ENCODE results near the gene PHACTR3.

Gene PHACTR3

GRCh38 chr20:59588236-59588855 is 16.0 kb upstream of the PHACTR3 start:
- no peak for DNase-seq (ENCODE audit: low spot score)
- in situ Hi-C loops (cut with MboI; ENCODE audit: low sequenced_read_pairs, unreplicated experiment): no loop called here
- TF ChIP-seq, protein P1, sequence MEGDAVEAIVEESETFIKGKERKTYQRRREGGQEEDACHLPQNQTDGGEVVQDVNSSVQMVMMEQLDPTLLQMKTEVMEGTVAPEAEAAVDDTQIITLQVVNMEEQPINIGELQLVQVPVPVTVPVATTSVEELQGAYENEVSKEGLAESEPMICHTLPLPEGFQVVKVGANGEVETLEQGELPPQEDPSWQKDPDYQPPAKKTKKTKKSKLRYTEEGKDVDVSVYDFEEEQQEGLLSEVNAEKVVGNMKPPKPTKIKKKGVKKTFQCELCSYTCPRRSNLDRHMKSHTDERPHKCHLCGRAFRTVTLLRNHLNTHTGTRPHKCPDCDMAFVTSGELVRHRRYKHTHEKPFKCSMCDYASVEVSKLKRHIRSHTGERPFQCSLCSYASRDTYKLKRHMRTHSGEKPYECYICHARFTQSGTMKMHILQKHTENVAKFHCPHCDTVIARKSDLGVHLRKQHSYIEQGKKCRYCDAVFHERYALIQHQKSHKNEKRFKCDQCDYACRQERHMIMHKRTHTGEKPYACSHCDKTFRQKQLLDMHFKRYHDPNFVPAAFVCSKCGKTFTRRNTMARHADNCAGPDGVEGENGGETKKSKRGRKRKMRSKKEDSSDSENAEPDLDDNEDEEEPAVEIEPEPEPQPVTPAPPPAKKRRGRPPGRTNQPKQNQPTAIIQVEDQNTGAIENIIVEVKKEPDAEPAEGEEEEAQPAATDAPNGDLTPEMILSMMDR (IDR thresholded peaks at IDR 0.05; ENCODE audit: borderline replicate concordance, control extremely low read depth, extremely low read depth, insufficient read depth, missing control alignments): no peak

GRCh38 chr20:59589086-59589684 is 15.2 kb upstream of the PHACTR3 start:
- TF ChIP-seq, protein P1 (IDR thresholded peaks at IDR 0.05; ENCODE audit: borderline replicate concordance, control extremely low read depth, extremely low read depth, insufficient read depth, missing control alignments): no peak
- DNase-seq (ENCODE audit: low spot score): no peak
- in situ Hi-C loops (cut with MboI; ENCODE audit: low sequenced_read_pairs, unreplicated experiment): no loop called here

DNA sequence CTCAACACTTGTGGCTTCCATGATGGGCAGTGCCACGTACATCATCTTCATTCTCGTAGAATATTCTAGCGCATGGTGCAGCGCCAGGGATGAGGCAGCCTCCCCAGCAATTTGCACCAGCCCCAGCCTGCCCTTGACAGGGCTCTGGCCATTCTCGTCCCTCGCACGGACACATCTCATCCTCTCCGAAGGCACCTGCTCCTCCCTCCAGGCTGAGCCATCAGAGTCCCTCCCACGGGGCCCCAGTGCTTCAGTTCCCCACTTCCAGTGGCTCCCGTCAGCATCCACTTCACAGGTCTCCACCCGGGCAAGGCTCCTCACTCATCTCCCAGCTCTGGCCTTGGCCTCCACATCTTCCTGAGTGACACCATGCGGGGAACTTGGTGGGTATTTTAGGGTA is 13.3 kb upstream of the PHACTR3 start:
- DNase-seq (ENCODE audit: low spot score): no peak
- in situ Hi-C loops (cut with MboI; ENCODE audit: low sequenced_read_pairs, unreplicated experiment): loop anchor here (10.0 kb wide), 1 partner anchor 164 kb away; no protein-coding TSS in a partner anchor
- TF ChIP-seq, protein P1 (IDR thresholded peaks at IDR 0.05; ENCODE audit: borderline replicate concordance, control extremely low read depth, extremely low read depth, insufficient read depth, missing control alignments): no peak

DNA sequence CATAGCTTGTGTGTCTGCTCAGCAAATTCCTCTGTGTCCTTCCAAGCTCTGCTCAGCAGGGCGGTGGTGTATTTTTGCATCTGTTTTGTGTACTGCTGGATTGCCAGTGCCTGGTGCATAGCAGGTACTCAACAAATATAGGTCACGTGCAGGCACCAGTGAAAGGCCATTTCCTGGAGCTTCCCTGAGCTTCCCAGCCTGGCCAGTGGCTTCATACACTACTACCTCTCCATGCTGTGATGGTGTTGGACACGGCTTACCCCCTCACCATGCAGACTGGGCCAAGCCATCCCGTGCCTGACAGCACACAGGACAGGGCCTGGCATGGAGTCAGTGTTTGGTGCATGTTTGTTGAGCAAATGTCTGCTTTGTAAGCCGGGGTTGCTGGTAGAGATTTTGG is 7.7 kb upstream of the PHACTR3 start:
- TF ChIP-seq, protein P1 (IDR thresholded peaks at IDR 0.05; ENCODE audit: borderline replicate concordance, control extremely low read depth, extremely low read depth, insufficient read depth, missing control alignments): no peak
- no peak for DNase-seq (ENCODE audit: low spot score)
- in situ Hi-C loops (cut with MboI; ENCODE audit: low sequenced_read_pairs, unreplicated experiment): loop anchor here (10.0 kb wide), 1 partner anchor 158 kb away; no protein-coding TSS in a partner anchor

DNA sequence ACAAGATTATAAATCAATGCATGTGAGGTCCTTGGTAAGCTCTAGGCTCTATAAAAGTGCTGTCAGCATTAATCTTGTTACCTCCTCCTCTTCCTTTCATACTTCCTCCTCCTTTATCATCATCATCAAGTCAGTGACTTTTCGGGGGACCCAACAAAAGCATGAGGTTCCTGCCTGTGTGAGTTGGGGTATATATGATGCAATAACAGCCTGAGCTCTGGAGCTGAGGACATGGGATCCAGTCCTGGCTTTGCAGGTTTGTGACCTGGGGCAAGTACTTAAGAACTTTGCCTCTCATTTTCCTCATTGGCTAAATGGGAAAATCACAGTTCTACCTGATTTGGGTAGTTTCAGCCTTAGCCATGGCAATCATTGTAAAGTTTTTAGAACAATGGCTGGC is 7.1 kb upstream of the PHACTR3 start:
- TF ChIP-seq, protein P1 (IDR thresholded peaks at IDR 0.05; ENCODE audit: borderline replicate concordance, control extremely low read depth, extremely low read depth, insufficient read depth, missing control alignments): no peak
- in situ Hi-C loops (cut with MboI; ENCODE audit: low sequenced_read_pairs, unreplicated experiment): loop anchor here (10.0 kb wide), 1 partner anchor 158 kb away; no protein-coding TSS in a partner anchor
- no peak for DNase-seq (ENCODE audit: low spot score)

DNA sequence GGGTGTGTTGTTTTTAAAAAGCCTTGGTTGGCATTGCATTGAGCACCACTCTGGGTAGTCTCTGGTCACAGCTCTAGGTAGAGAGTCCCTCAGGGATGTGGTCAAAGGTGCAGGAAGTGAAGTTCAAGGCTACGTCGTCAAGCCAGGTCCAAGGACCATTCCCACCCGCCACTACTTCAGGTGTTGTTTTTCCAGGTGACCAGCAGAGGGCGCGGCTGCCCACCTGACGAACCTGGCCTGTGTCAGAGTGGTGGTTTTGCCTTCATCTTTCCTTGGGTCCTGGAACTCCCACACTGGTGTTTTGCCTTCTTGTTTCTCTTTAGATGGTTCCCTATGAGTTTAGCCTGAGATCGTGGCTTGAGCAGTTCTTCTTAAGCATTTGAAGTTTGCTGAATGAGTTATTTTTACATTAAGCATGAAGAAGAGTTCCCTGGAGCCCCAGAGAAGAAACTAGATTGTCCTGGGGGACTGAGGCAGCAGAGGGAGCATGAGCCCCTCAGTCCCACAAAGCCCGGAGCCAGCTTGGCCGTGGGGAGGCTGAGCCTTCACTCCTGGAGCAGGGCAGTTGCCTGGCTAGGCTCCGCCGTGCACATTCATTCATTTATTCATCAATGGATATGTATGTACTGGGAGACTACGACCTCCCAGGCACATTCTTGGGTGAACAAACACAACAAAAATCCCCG is 5.6 kb upstream of the PHACTR3 start:
- peak; percentile 84 for DNase-seq (ENCODE audit: low spot score)
- in situ Hi-C loops (cut with MboI; ENCODE audit: low sequenced_read_pairs, unreplicated experiment): loop anchor here (10.0 kb wide), 1 partner anchor 156 kb away; no protein-coding TSS in a partner anchor
- TF ChIP-seq, protein P1 (IDR thresholded peaks at IDR 0.05; ENCODE audit: borderline replicate concordance, control extremely low read depth, extremely low read depth, insufficient read depth, missing control alignments): peak; percentile 86
